ENCODE results near the gene DISP1. TPM values are rescaled to one million over a fixed set of nuclear protein-coding genes. Genes with fewer than 3 reads are reported as not detected.

The DISP1 gene
- 17.5 TPM for total RNA-seq
- 7.0 TPM for polyA plus RNA-seq (ENCODE audit: insufficient read depth, low read depth, low replicate concordance)
- long read RNA-seq, donor 1, partial matches to known transcripts = 0 of 1 reads
- long read RNA-seq, donor 1, other reads (novel, unspliced or antisense) = 0 of 1 reads
- long read RNA-seq, donor 2, full-length matches to known transcripts = 2 of 2 reads
- long read RNA-seq, donor 2, partial matches to known transcripts = 0 of 2 reads
- long read RNA-seq, donor 2, other reads (novel, unspliced or antisense) = 0 of 2 reads
- long read RNA-seq, donor 3, full-length matches to known transcripts = 2 of 2 reads
- long read RNA-seq, donor 3, partial matches to known transcripts = 0 of 2 reads
- long read RNA-seq, donor 3, other reads (novel, unspliced or antisense) = 0 of 2 reads
- long read RNA-seq, donor 4 = 0 reads
- long read RNA-seq, donor 5 = 0 reads
- long read RNA-seq, donor 6 = 0 reads
- long read RNA-seq, donor 7, partial matches to known transcripts = 1 of 10 reads
- long read RNA-seq, donor 7, other reads (novel, unspliced or antisense) = 9 of 10 reads
- long read RNA-seq, donor 8, partial matches to known transcripts = 0 of 3 reads
- long read RNA-seq, donor 8, other reads (novel, unspliced or antisense) = 0 of 3 reads
- long read RNA-seq, donor 9, full-length matches to known transcripts = 1 of 1 reads
- long read RNA-seq, donor 9, partial matches to known transcripts = 0 of 1 reads
- long read RNA-seq, donor 9, other reads (novel, unspliced or antisense) = 0 of 1 reads
- long read RNA-seq, donor 10, partial matches to known transcripts = 0 of 1 reads
- long read RNA-seq, donor 10, other reads (novel, unspliced or antisense) = 0 of 1 reads

- peak within 1 kb of the TSS; percentile 83 to 96 (median 91) for H3K4me3 ChIP-seq (ENCODE audit: low read length in 3 of 3)
- H3K4me1 ChIP-seq (ENCODE audit: control insufficient read depth in 2 of 3, insufficient read depth in 2 of 3, low read depth in 1 of 3, low read length in 3 of 3) = peaks cover 0 to 18% (median 0%) of the 10 kb centered on the region in 3 donors
- DNase-seq (peak; percentile 77 to 93 (median 88)), FAIRE-seq (no peak)
- H3K9ac ChIP-seq (ENCODE audit: low read length in 3 of 3) = peak within 1 kb of the TSS; percentile 56 to 88 (median 61)
- H3K9me3 ChIP-seq (ENCODE audit: control insufficient read depth in 2 of 3, insufficient read depth in 1 of 3, low read length in 3 of 3) = no peaks in the 10 kb centered on the region
- TF ChIP-seq CTCF (IDR thresholded peaks at IDR 0.05; ENCODE audit: borderline replicate concordance, extremely low read depth, insufficient read depth) = no peak
- peak within 1 kb of the TSS; percentile 87 to 90 for H3K27ac ChIP-seq (ENCODE audit: low read depth in 2 of 2, low read length in 2 of 2)
- no peaks in the 10 kb centered on the region for H3K36me3 ChIP-seq (ENCODE audit: control insufficient read depth in 2 of 3, insufficient read depth in 3 of 3, low read length in 3 of 3)
- intact Hi-C loops (cut with DNase I) = no loop called here
- H3K27me3 ChIP-seq (ENCODE audit: control insufficient read depth, insufficient read depth, low read length) = no peaks in the 10 kb centered on the region
These were observed at the start of gene DISP1 for GRCh38 chr1:222814536-222815439. TSS of gene DISP1 (plus strand) at chr1:222815039. CDS start at chr1:222942824, 127,785 bp downstream.

- intact Hi-C loops (cut with DNase I) = no loop called here
- H3K27ac ChIP-seq (ENCODE audit: low read depth in 2 of 2, low read length in 2 of 2) = no peak overlapping the region
- H3K9ac ChIP-seq (ENCODE audit: low read length in 3 of 3) = no peak overlapping the region
- no peaks in the 10 kb centered on the region for H3K27me3 ChIP-seq (ENCODE audit: control insufficient read depth, insufficient read depth, low read length)
- H3K36me3 ChIP-seq (ENCODE audit: control insufficient read depth in 2 of 3, insufficient read depth in 3 of 3, low read length in 3 of 3) = no peaks in the 10 kb centered on the region
- DNase-seq (no peak), FAIRE-seq (no peak)
- peaks cover 0 to 14% (median 0%) of the 10 kb centered on the region in 3 donors for H3K9me3 ChIP-seq (ENCODE audit: control insufficient read depth in 2 of 3, insufficient read depth in 1 of 3, low read length in 3 of 3)
- no peak for TF ChIP-seq CTCF (IDR thresholded peaks at IDR 0.05; ENCODE audit: borderline replicate concordance, extremely low read depth, insufficient read depth)
- H3K4me1 ChIP-seq (ENCODE audit: control insufficient read depth in 2 of 3, insufficient read depth in 2 of 3, low read depth in 1 of 3, low read length in 3 of 3) = no peaks in the 10 kb centered on the region
- H3K4me3 ChIP-seq (ENCODE audit: low read length in 3 of 3) = no peak overlapping the region
These were observed 47.7 kb upstream of the DISP1 start for GRCh38 chr1:222767152-222767571.

- H3K27ac ChIP-seq (ENCODE audit: low read depth in 2 of 2, low read length in 2 of 2) = no peak overlapping the region
- no peak for FAIRE-seq
These were observed 46.2 kb upstream of the DISP1 start for GRCh38 chr1:222768592-222768991.

More at GRCh38 chr1:222768592-222768991, 46.2 kb upstream of the DISP1 start:
- intact Hi-C loops (cut with DNase I) = no loop called here
- H3K36me3 ChIP-seq (ENCODE audit: control insufficient read depth in 2 of 3, insufficient read depth in 3 of 3, low read length in 3 of 3) = no peaks in the 10 kb centered on the region
- TF ChIP-seq CTCF (IDR thresholded peaks at IDR 0.05; ENCODE audit: borderline replicate concordance, extremely low read depth, insufficient read depth) = no peak
- peaks cover 0 to 14% (median 0%) of the 10 kb centered on the region in 3 donors for H3K9me3 ChIP-seq (ENCODE audit: control insufficient read depth in 2 of 3, insufficient read depth in 1 of 3, low read length in 3 of 3)
- H3K4me3 ChIP-seq (ENCODE audit: low read length in 3 of 3) = no peak overlapping the region
- DNase-seq = no peak
- no peak overlapping the region for H3K9ac ChIP-seq (ENCODE audit: low read length in 3 of 3)
- H3K27me3 ChIP-seq (ENCODE audit: control insufficient read depth, insufficient read depth, low read length) = no peaks in the 10 kb centered on the region
- no peaks in the 10 kb centered on the region for H3K4me1 ChIP-seq (ENCODE audit: control insufficient read depth in 2 of 3, insufficient read depth in 2 of 3, low read depth in 1 of 3, low read length in 3 of 3)
